ENCODE results near the gene CTSL. TPM values are rescaled to one million over a fixed set of nuclear protein-coding genes. Genes with fewer than 3 reads are reported as not detected.

CTSL gene
- polyA plus RNA-seq, 3 donors = 22.0 to 28.8 (median 28.3) TPM

- H3K9me3 ChIP-seq (replicated peaks in 1 of 2; ENCODE audit: control insufficient read depth in 1 of 2, insufficient read depth in 1 of 2, low read length in 2 of 2) = no peaks in the 10 kb centered on the region
- no peak overlapping the region for H3K9ac ChIP-seq (ENCODE audit: insufficient read depth, low read length, poor library complexity, severe bottlenecking)
- peak overlapping the region; percentile 48 to 93 (median 79) for H3K27ac Mint-ChIP-seq
- peak; percentile 15 to 27 (median 27) for DNase-seq
- peaks cover 91 to 94% of the 10 kb centered on the region in 2 donors for H3K36me3 Mint-ChIP-seq
- H2AFZ ChIP-seq (ENCODE audit: insufficient read depth, low read depth, low read length, poor library complexity, severe bottlenecking) = no peak overlapping the region
- H3K9me3 Mint-ChIP-seq = peaks cover 0 to 3% (median 0%) of the 10 kb centered on the region in 7 donors
- peaks cover 21 to 22% of the 10 kb centered on the region in 2 donors for H3K4me1 ChIP-seq (ENCODE audit: control insufficient read depth in 1 of 2, insufficient read depth in 2 of 2, low read length in 2 of 2)
- H3K4me3 Mint-ChIP-seq = peak overlapping the region in 1 of 2 donors; percentile 52
- peak overlapping the region; percentile 25 for H3K4me2 ChIP-seq (replicated peaks; ENCODE audit: extremely low read depth, low read length, poor library complexity, severe bottlenecking)
- peaks cover 41 to 88% of the 10 kb centered on the region in 2 donors for H3K36me3 ChIP-seq (replicated peaks in 1 of 2; ENCODE audit: control insufficient read depth in 1 of 2, insufficient read depth in 2 of 2, low read length in 2 of 2)
- H3K27me3 ChIP-seq (ENCODE audit: control insufficient read depth in 2 of 2, insufficient read depth in 2 of 2, low read length in 2 of 2) = no peaks in the 10 kb centered on the region
- peaks cover 24% of the 10 kb centered on the region for H3K4me1 Mint-ChIP-seq
- intact Hi-C loops (cut with micrococcal nuclease) = no loop called here
- no peak overlapping the region for H3K4me3 ChIP-seq (replicated peaks in 1 of 3; ENCODE audit: low read depth in 2 of 3, low read length in 3 of 3)
- H3K27me3 Mint-ChIP-seq (ENCODE audit: low read depth in 3 of 3) = peaks cover 0 to 4% (median 0%) of the 10 kb centered on the region in 3 donors
- peak overlapping the region; percentile 35 to 64 for H3K27ac ChIP-seq (ENCODE audit: low read depth in 1 of 2, low read length in 2 of 2)
- H3K79me2 ChIP-seq (ENCODE audit: insufficient read depth, low read length) = no peaks in the 10 kb centered on the region
- TF ChIP-seq CTCF (IDR thresholded peaks at IDR 0.05) = no peak
- WGBS (ENCODE audit: insufficient coverage) = 100% methylated on average over 2 of the region's 4 CpGs
- peaks cover 53% of the 10 kb centered on the region for H4K20me1 ChIP-seq (ENCODE audit: insufficient read depth, low read length)
Observed at GRCh38 chr9:87685441-87685840, 40.5 kb upstream of the CTSL start.

GRCh38 chr9:87685871-87686519 lies 39.9 kb upstream of the CTSL start:
- Histone ChIP-seq H3K4me3 (replicated peaks in 1 of 3; ENCODE audit: low read depth in 2 of 3, low read length in 3 of 3) (no peak overlapping the region), H3K9me3 (replicated peaks in 1 of 2; ENCODE audit: control insufficient read depth in 1 of 2, insufficient read depth in 1 of 2, low read length in 2 of 2) (no peaks in the 10 kb centered on the region), H3K79me2 (ENCODE audit: insufficient read depth, low read length) (no peaks in the 10 kb centered on the region), H3K9ac (ENCODE audit: insufficient read depth, low read length, poor library complexity, severe bottlenecking) (no peak overlapping the region), H4K20me1 (ENCODE audit: insufficient read depth, low read length) (peaks cover 58% of the 10 kb centered on the region), H3K4me1 (ENCODE audit: control insufficient read depth in 1 of 2, insufficient read depth in 2 of 2, low read length in 2 of 2) (peaks cover 21 to 22% of the 10 kb centered on the region in 2 donors), H2AFZ (ENCODE audit: insufficient read depth, low read depth, low read length, poor library complexity, severe bottlenecking) (no peak overlapping the region), H3K36me3 (replicated peaks in 1 of 2; ENCODE audit: control insufficient read depth in 1 of 2, insufficient read depth in 2 of 2, low read length in 2 of 2) (peaks cover 39 to 88% of the 10 kb centered on the region in 2 donors), H3K4me2 (replicated peaks; ENCODE audit: extremely low read depth, low read length, poor library complexity, severe bottlenecking) (peak overlapping the region; percentile 25), H3K27ac (ENCODE audit: low read depth in 1 of 2, low read length in 2 of 2) (peak overlapping the region; percentile 44 to 64), H3K27me3 (ENCODE audit: control insufficient read depth in 2 of 2, insufficient read depth in 2 of 2, low read length in 2 of 2) (no peaks in the 10 kb centered on the region)
- H3K27ac Mint-ChIP-seq = peak overlapping the region in 6 of 7 donors; percentile 3 to 93 (median 80)
- intact Hi-C loops (cut with micrococcal nuclease) = no loop called here
- DNase-seq = peak; percentile 11 to 32 (median 31)
- peaks cover 24% of the 10 kb centered on the region for H3K4me1 Mint-ChIP-seq
- peak; percentile 22 for TF ChIP-seq CTCF (IDR thresholded peaks at IDR 0.05)
- peaks cover 0 to 3% (median 0%) of the 10 kb centered on the region in 7 donors for H3K9me3 Mint-ChIP-seq
- peaks cover 0 to 4% (median 0%) of the 10 kb centered on the region in 3 donors for H3K27me3 Mint-ChIP-seq (ENCODE audit: low read depth in 3 of 3)
- H3K4me3 Mint-ChIP-seq = peak overlapping the region; percentile 31 to 52
- 24% methylated on average over 5 of the region's 14 CpGs for WGBS (ENCODE audit: insufficient coverage)
- peaks cover 92 to 94% of the 10 kb centered on the region in 2 donors for H3K36me3 Mint-ChIP-seq

Data from CD14-positive monocyte (primary cell).